Measurements from ENCODE around the gene MYT1.

DNA sequence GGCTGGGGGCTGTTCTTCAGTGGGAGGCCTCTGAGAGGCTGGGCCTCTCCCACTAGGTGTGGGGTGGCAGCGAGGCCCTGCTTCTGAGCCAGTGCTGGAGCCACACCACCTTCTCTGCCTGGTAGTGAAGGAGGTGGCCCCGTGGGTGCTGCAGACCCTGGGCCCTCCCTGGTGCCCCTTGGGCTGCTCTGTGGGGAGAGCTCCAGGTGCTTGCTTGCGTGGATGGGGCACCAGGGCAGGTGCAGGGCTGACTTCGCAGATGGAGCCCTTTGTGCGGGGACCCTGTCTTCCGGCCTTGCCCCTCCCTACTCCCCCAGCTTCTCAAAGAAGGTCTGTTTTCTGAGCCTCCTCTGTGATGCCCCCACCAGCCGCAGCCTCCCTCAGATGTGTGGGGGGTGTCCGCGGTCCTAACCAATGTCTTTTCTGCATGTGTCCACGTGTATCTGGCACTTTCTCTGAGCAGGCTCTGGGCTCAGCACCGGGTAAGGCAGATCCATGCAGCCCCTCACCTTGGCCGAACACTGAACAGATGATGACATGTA lies 17.2 kb upstream of the MYT1 start:
- TF ChIP-seq, protein P1, sequence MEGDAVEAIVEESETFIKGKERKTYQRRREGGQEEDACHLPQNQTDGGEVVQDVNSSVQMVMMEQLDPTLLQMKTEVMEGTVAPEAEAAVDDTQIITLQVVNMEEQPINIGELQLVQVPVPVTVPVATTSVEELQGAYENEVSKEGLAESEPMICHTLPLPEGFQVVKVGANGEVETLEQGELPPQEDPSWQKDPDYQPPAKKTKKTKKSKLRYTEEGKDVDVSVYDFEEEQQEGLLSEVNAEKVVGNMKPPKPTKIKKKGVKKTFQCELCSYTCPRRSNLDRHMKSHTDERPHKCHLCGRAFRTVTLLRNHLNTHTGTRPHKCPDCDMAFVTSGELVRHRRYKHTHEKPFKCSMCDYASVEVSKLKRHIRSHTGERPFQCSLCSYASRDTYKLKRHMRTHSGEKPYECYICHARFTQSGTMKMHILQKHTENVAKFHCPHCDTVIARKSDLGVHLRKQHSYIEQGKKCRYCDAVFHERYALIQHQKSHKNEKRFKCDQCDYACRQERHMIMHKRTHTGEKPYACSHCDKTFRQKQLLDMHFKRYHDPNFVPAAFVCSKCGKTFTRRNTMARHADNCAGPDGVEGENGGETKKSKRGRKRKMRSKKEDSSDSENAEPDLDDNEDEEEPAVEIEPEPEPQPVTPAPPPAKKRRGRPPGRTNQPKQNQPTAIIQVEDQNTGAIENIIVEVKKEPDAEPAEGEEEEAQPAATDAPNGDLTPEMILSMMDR (IDR thresholded peaks at IDR 0.05; ENCODE audit: low read length), result no peak
- TF ChIP-seq EZH2 (IDR thresholded peaks at IDR 0.05; ENCODE audit: borderline replicate concordance, low read length), result no peak

Data from OCI-LY1 (cell line).